HK-2 (cell line): ENCODE data around the gene SRRT.
A peak's percentile ranks its signal among the peaks of the same experiment; 100 is the strongest.
"Not testable (repeated sequence)": the region's sequence is repeated elsewhere in the genome, so short reads cannot be mapped to it uniquely, and the experiment has no call there.

Experiments used
- DNase-seq: peaks from one replicate; pipeline ENCODE4 v3.0.0-alpha.2; 2018; ENCODE audit not compliant: unreplicated experiment

The SRRT gene

GRCh38 chr7:100874577-100875355 lies at the start of gene SRRT:
Gene SRRT, plus strand, starts transcription at chr7:100875103. Its CDS starts 488 bp downstream, at chr7:100875591.
- DNase-seq = peak; percentile 99

GRCh38 chr7:100825215-100825671 lies 49.7 kb upstream of the SRRT start:
- no peak for DNase-seq

GRCh38 chr7:100825751-100826513 lies 49.0 kb upstream of the SRRT start:
- peak; percentile 30 for DNase-seq

GRCh38 chr7:100826514-100827329 lies 48.2 kb upstream of the SRRT start:
- DNase-seq = peak; percentile 26

GRCh38 chr7:100827330-100828226 lies 47.3 kb upstream of the SRRT start, which contains the start of gene EPHB4:
Gene EPHB4, minus strand, starts transcription at chr7:100827523. Its CDS starts 493 bp downstream, at chr7:100827030.
- DNase-seq = peak; percentile 70

GRCh38 chr7:100829150-100829716 lies 45.7 kb upstream of the SRRT start:
- no peak for DNase-seq

GRCh38 chr7:100830396-100830795 lies 44.5 kb upstream of the SRRT start:
- DNase-seq = no peak

GRCh38 chr7:100832281-100832633 lies 42.6 kb upstream of the SRRT start:
- no peak for DNase-seq

- DNase-seq = no peak
These were observed 38.7 kb upstream of the SRRT start for GRCh38 chr7:100835903-100836811.

GRCh38 chr7:100836812-100837098 lies 38.1 kb upstream of the SRRT start:
- no peak for DNase-seq

- DNase-seq = no peak
These were observed 37.6 kb upstream of the SRRT start for GRCh38 chr7:100837099-100837836.

GRCh38 chr7:100839361-100839760 lies 35.5 kb upstream of the SRRT start:
- no peak for DNase-seq

- no peak for DNase-seq
These were observed 34.3 kb upstream of the SRRT start for GRCh38 chr7:100840470-100841100.

- DNase-seq = no peak
These were observed 27.5 kb upstream of the SRRT start for GRCh38 chr7:100847360-100847759.

- peak; percentile 90 for DNase-seq
These were observed 22.6 kb upstream of the SRRT start, which contains the start of gene SLC12A9 for GRCh38 chr7:100852048-100852872. Gene SLC12A9, plus strand, starts transcription at chr7:100852713. Its CDS starts 1,485 bp downstream, at chr7:100854198.

- no peak for DNase-seq
These were observed 20.6 kb upstream of the SRRT start for GRCh38 chr7:100854146-100854895.

GRCh38 chr7:100854899-100855298 lies 20.0 kb upstream of the SRRT start:
- not testable (repeated sequence) for DNase-seq
